Stimulated activated CD8-positive, alpha-beta memory T cell treated with anti-CD3 and anti-CD28 coated beads, Interleukin-4, amount 100 ng/mL, for 4 hours (primary cell): Measurements from ENCODE around the gene NID1.
"Not testable (repeated sequence)": the region's sequence is repeated elsewhere in the genome, so short reads cannot be mapped to it uniquely, and the experiment has no call there.

Experiments used
- DNase-seq, 2 donors: peaks; one replicate each; pipeline ENCODE4 v3.0.0-alpha.2; 2020; ENCODE audit warnings: low read depth in 2 of 2, low spot score in 1 of 2

The NID1 gene

DNA sequence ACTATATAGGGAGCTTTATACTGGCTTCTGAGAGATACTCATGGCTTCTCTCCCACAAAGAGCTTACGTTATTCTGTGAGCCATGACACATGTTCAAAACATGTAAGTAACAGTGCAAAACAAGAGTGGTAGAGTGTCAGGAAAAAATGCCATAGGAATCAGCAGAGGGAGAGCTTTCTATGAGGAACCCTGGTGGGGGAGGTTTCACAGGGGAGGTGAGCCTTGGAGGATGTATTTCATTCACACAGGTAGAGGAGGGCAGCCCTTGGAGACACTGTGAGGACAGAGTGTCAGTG is 125.5 kb downstream of the NID1 start:
- no peak for DNase-seq

DNA sequence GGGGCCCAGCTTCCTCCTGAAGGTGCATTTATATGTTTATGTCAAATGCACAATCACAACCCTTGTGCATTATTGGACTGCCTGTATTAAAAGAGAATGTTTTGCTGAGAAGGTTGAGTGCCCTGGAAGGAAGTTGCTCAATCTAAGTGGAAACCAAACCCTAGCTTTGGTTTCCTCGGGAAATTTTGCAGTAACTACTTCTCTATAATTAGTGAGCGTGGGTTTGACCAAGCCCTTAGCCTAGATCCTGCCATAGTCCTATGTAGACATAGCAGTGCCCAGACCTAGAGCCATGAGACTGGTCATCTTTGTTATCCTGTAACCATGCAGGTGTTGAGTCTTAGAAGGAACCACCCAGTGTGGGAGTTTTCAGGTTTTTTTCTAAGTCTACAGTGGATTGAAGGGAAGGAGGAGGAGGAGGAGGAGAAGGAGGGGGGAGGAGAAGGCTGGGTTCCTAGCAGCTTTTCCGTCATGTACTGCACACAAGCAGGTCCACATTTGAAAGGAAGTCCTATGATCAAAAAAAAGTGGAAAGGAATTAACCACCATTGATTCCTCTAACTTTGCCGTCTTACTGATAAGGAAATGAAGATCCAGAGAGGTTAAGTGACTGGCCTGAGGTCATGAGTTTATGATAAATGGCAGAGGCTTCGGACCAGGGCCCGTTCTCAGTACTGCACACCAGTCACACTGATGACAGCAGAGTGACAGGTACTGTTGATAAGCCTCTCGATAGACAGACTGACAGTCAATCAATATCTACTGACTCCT is 126.0 kb downstream of the NID1 start:
- no peak for DNase-seq

DNA sequence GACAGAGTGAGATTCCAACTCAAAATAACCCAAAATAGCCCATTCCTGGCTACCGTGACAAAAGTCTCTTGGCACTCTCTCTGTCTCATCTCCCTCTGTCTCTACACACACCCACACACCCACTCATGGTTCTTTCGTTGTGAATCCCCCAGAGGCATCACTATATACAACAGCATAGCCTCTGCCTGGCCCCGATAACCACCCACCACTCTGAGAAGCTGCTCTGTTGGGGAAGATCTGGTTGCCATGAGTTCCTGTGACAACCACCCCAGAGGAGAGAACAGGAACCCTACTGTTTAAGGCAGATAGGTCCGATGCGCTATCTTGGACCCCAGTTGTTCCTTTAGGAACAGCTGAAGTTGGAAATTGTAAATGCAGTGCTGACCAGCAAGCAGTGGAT is 127.8 kb downstream of the NID1 start:
- DNase-seq: no peak

DNA sequence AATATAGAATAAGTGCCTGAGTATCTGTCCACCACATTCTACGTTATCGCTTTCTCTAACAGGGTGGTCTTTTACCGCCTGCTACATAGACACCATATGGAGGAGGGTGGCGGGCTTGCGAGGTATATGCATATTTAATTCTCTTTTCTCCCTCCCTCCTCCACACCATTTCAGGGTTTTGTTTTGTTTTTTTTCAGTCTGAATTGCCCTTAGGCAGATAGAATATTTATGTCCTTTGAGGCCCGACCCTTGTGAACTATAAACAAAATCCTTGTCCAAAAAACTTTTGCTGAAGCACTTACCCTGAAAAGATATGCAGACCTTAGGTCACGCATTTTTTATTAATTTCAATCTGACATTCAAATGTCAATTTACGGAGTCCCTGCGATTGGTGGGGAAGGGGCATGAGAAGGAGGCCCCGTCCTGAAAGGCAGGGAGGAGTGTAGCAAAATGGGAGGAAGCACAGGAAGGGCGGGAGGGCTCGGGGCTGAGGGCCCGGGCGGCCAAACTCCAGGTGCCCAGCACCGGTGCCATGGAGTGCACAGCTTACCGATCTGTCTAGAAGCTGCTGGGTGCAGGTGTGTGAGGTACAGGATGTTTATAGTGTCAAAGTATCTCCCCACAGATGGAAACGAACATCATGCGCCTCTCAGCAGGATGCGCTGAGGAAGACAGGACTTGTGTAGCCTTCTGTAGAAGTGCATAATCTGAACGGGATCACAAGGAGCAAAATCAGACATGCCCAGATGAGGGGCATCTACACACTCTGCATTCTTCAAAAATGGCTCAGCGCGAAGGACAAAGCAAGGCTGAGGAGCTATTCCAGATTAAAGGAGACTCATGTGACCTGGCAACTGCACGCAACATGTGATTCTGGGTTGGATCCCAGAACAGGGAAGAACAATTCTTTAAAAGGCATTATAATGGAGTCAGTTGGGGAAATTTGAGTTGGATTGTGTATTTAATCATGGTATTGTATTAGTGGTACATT is 129.4 kb downstream of the NID1 start:
- DNase-seq: no peak

DNA sequence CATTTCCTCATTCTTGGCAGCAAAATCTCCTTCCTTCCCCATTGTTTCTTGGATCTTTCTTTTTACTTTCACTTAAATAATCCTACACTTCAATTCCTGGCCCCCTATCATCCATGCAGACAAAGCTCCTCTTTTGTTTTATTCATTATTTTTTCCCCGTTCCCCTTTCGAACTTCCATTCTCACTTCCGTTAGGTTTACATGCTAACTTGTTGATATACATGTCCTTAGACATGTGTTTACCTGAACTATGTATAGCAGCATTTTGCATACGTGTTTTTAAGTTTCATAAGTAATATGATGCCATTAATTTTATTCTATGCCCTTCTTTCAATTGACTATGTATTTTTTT is 131.1 kb downstream of the NID1 start:
- DNase-seq: no peak

DNA sequence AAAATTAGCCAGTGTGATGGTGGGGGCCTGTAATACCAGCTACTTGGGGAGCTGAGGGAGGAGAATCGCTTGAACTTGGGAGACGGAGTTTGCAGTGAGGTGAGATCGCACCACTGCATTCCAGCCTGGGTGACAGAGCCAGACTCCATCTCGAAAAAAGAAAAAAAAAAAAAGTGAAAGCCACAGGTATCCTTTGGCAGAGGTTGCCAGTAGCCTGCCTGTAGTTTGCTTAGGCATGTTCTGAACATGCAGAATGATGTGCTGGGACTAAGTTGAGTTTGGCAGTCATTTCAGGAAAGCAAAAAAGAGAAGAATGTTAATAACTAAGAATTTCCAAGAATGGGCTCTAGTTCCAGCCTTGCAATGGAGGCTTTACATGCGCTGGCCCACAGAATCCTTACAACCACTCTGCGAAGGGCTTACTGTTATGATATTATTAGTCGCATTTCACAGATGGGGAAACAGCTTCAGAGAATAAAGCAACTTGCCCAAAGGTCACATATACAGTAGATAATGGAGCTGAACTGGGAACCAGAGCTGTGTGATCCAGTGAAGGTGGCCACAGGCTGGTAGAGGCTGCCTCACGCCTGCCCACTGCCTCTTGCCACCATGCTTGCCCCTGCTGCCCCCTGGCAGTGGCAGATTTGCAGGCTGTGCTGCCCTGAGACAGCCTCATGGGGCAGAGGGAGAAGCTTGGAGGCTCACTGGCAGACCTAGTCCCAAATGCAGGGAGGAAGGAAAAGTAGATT is 131.7 kb downstream of the NID1 start:
- no peak for DNase-seq

DNA sequence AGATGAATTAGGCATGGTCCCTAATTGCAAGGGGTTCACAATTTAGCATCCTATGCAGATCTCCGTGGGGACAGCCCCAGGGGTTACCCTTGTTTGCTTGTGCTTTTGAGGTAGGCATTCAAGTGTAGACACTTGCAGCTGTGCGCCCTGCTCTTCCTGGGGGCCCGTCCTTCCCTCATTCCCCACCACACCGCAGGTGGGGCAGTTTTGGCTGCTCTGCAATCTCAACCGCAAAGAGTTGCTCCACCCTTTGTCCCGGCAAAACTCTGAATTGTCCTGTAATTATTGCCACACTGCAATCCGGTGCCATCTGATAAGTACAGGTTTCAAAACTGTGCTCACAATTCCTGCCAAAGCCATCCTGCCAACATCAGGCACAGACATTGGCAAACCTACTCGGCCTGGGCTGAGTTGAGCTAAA is 132.8 kb downstream of the NID1 start:
- DNase-seq: no peak

DNA sequence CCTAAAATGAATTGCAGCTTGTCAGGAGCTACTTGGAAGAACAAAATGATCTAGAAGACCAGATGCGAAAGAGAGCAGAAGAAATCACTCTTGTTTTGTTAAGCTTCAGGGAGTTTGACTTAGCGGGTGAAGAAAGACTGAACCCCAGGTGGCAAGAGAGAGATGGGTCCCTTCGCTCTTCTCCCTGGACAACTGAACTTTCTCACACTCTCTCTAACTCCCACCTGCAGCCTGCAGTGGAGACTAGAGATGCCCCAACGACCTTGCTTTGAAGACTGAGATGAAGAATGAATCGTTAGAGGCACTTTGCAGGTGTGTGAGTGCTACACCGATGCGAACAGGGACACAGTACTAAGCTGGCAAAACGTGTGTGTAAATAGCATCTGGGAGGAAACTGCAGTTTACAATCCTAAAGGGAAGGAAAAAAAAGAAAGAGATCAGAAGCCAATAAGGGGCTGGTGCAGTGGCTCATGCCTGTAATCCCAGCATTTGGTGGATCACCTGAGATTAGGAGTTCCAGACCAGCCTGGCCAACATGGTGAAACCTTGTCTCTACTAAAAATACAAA is 133.6 kb downstream of the NID1 start:
- DNase-seq: no peak

DNA sequence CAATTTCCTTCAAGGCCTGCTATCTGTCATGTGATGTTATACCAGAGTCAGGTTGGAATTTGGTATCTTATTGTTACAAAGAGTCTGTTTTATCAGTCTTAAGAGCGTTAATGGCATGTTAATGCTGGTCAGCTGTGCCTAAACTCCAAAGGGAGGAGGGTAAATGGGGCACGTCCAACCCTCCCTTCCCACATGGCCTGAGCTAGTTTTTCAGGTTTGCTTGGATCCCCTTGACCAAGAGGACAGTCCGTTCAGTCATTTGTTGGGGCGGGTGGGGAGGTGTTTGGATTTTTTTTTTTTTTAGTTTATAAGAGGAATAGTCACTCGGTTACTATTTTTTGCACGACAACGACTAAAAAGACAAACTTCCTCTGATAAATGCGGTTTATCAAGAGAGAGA is 134.3 kb downstream of the NID1 start:
- no peak for DNase-seq

DNA sequence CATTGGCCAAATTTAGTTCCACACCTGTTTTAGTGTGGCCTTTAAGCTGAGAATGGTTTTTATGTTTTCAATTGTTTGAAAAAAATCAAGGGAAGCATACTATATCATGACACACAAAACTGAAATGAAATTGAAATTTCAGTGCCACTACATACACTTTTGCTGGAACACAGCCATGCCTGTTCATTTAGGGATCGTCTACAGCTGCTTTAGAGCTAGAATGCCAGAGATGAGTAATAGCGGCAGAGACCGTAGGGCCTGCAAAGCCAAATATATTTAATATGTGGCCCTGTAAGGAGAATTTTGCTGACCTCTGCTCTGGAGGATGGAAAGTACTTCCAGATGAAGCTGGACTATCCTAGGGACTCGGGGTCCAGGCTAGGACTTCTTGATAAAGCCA is 135.7 kb downstream of the NID1 start:
- no peak for DNase-seq

DNA sequence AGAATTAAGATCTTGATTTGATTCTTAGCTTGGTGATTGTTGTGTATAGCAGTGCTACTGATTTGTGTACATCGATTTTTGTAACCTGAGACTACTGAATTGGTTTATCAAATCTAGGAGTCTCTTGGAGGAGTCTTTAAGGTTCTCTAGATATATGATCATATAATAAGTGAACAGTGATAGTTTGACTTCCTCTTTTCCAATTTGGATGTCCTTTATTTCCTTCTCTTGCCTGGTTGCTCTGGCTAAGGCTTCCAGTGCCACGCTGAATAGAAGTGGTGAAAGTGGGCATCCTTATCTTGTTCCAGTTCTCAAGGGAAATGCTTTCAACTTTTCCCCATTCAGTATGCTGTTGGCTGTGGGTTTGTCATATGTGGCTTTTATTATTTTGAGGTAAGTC is 136.7 kb downstream of the NID1 start:
- DNase-seq: no peak

DNA sequence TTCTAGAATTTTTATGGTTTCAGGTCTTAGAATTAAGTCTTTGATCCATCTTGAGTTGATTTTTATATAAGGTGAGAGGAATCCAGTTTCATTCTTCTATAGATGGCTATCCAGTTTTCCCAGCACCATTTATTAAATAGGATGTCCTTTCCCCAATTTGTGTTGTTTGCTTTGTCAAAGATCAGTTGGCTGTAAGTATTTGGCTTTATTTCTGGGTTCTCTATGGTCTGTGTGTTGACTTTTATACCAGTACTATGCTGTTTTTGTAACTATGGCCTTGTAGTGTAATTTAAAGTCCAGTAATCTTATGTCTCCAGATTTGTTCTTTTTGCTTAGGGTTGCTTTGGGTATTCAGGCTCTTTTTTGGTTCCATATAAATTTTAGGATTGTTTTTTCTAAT is 137.3 kb downstream of the NID1 start:
- DNase-seq: not testable (repeated sequence)
